HepG2 (cell line): Measurements from ENCODE around the gene ECSIT. TPM values are rescaled to one million over a fixed set of nuclear protein-coding genes. Genes with fewer than 3 reads are reported as not detected.
A peak's percentile ranks its signal among the peaks of the same experiment; 100 is the strongest.

Source experiments
- HDAC1 ChIP-seq: sonication (generic); formaldehyde crosslinking; IDR thresholded peaks from 2 replicates; pipeline ENCODE4 v1.5.1; 2020; ENCODE audit warnings: mild to moderate bottlenecking, missing genetic modification reagents
- KAT2B ChIP-seq: fragments of 150-350 bp; IDR thresholded peaks from 2 replicates; pipeline ENCODE4 v1.6.1; 2014; ENCODE audit warnings: low read depth, low read length, borderline replicate concordance
- ZBTB40 ChIP-seq, 2 experiments: fragments of 450-650 bp in 1 of 2; sonication (generic) in 1 of 2; formaldehyde crosslinking in 1 of 2; IDR thresholded peaks; 2 replicates each; pipeline versions ENCODE4 v1.6.1 to v1.8.0; 2016 to 2022; ENCODE audit warnings: antibody characterized with exemption in 1 of 2, mild to moderate bottlenecking in 1 of 2, missing genetic modification reagents in 1 of 2
- ZBTB44 ChIP-seq: sonication (generic); formaldehyde crosslinking; IDR thresholded peaks from 2 replicates; pipeline ENCODE4 v1.4.0; 2020; ENCODE audit warnings: missing genetic modification reagents
- ZNF30 ChIP-seq: sonication (generic); formaldehyde crosslinking; IDR thresholded peaks from 2 replicates; pipeline ENCODE4 v1.5.0; 2020; ENCODE audit warnings: mild to moderate bottlenecking, missing genetic modification reagents
- ZNF75D ChIP-seq: sonication (generic); formaldehyde crosslinking; IDR thresholded peaks from 2 replicates; pipeline ENCODE4 v1.8.1; 2023; ENCODE audit warnings: missing genetic modification reagents, mild to moderate bottlenecking, borderline replicate concordance
- ZNF775 ChIP-seq: sonication (generic); formaldehyde crosslinking; IDR thresholded peaks from 2 replicates; pipeline ENCODE4 v1.4.0; 2020; ENCODE audit warnings: missing genetic modification reagents, mild to moderate bottlenecking, moderate library complexity, borderline replicate concordance
- polyA plus RNA-seq, 8 experiments: library from polyadenylated mRNA; depleted of rRNA in 3 of 8; stranded (reverse) in 7 of 8; unstranded in 1 of 8; fragments of >200 nt; fragmentation: Illumina TruSeq in 4 of 8; extraction: Trizol in 4 of 8; gene quantifications; 2 replicates each; pipeline versions ENCODE4 v1.2.1 to v1.2.3, GENCODE V29; 2011 to 2016; ENCODE audit warnings: low read depth in 4 of 8, missing spikeins in 1 of 8, mixed read lengths in 1 of 8; ENCODE audit not compliant: insufficient read depth in 1 of 8
- total RNA-seq, 5 experiments: library from RNA; depleted of rRNA; stranded (reverse); fragments of >200 nt; fragmentation: Illumina TruSeq; extraction: Trizol; gene quantifications; 2 replicates each; pipeline ENCODE4 v1.2.3, GENCODE V29; 2016; ENCODE audit warnings: low read depth in 1 of 5
- TF ChIP-seq, protein P1 (sequence below): sonication (generic); formaldehyde crosslinking; IDR thresholded peaks from 2 replicates; pipeline ENCODE4 v1.9.0; 2021; ENCODE audit warnings: missing genetic modification reagents, mild to moderate bottlenecking, borderline replicate concordance
- TF ChIP-seq, protein P2 (sequence below): sonication (generic); formaldehyde crosslinking; IDR thresholded peaks from 2 replicates; pipeline ENCODE4 v1.5.1; 2020; ENCODE audit warnings: missing genetic modification reagents, mild to moderate bottlenecking, borderline replicate concordance
- TF ChIP-seq, protein P3 (sequence below): sonication (generic); formaldehyde crosslinking; IDR thresholded peaks from 2 replicates; pipeline ENCODE4 v1.4.0; 2020; ENCODE audit warnings: mild to moderate bottlenecking, missing genetic modification reagents

ECSIT gene
- total and polyA plus RNA-seq, 2 of the 13 experiments (the other 11 are each of a cell fraction or from before 2014, with no cell fraction given) = 36.4 to 62.3 TPM

- no peak for TF ChIP-seq ZBTB40 (IDR thresholded peaks at IDR 0.05)
- TF ChIP-seq ZBTB40 (CRISPR knock-in tag; IDR thresholded peaks at IDR 0.05) = no peak
- peak; percentile 86 for TF ChIP-seq HDAC1 (CRISPR knock-in tag)
- TF ChIP-seq ZNF30 (CRISPR knock-in tag) = no peak
- TF ChIP-seq ZBTB44 = no peak
- no peak for TF ChIP-seq ZNF75D (CRISPR knock-in tag)
- TF ChIP-seq, protein P1, sequence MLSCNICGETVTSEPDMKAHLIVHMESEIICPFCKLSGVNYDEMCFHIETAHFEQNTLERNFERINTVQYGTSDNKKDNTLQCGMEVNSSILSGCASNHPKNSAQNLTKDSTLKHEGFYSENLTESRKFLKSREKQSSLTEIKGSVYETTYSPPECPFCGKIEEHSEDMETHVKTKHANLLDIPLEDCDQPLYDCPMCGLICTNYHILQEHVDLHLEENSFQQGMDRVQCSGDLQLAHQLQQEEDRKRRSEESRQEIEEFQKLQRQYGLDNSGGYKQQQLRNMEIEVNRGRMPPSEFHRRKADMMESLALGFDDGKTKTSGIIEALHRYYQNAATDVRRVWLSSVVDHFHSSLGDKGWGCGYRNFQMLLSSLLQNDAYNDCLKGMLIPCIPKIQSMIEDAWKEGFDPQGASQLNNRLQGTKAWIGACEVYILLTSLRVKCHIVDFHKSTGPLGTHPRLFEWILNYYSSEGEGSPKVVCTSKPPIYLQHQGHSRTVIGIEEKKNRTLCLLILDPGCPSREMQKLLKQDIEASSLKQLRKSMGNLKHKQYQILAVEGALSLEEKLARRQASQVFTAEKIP (CRISPR knock-in tag) = no peak
- TF ChIP-seq KAT2B = no peak
- TF ChIP-seq ZNF775 = no peak
- TF ChIP-seq, protein P2, sequence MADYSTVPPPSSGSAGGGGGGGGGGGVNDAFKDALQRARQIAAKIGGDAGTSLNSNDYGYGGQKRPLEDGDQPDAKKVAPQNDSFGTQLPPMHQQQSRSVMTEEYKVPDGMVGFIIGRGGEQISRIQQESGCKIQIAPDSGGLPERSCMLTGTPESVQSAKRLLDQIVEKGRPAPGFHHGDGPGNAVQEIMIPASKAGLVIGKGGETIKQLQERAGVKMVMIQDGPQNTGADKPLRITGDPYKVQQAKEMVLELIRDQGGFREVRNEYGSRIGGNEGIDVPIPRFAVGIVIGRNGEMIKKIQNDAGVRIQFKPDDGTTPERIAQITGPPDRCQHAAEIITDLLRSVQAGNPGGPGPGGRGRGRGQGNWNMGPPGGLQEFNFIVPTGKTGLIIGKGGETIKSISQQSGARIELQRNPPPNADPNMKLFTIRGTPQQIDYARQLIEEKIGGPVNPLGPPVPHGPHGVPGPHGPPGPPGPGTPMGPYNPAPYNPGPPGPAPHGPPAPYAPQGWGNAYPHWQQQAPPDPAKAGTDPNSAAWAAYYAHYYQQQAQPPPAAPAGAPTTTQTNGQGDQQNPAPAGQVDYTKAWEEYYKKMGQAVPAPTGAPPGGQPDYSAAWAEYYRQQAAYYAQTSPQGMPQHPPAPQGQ = no peak
- TF ChIP-seq, protein P3, sequence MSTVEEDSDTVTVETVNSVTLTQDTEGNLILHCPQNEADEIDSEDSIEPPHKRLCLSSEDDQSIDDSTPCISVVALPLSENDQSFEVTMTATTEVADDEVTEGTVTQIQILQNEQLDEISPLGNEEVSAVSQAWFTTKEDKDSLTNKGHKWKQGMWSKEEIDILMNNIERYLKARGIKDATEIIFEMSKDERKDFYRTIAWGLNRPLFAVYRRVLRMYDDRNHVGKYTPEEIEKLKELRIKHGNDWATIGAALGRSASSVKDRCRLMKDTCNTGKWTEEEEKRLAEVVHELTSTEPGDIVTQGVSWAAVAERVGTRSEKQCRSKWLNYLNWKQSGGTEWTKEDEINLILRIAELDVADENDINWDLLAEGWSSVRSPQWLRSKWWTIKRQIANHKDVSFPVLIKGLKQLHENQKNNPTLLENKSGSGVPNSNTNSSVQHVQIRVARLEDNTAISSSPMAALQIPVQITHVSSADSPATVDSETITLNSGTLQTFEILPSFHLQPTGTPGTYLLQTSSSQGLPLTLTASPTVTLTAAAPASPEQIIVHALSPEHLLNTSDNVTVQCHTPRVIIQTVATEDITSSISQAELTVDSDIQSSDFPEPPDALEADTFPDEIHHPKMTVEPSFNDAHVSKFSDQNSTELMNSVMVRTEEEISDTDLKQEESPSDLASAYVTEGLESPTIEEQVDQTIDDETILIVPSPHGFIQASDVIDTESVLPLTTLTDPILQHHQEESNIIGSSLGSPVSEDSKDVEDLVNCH = no peak
Observed at GRCh38 chr19:11530432-11530831, 1.5 kb upstream of the ECSIT start (continued).
